ENCODE data around the gene CFH.

DNA sequence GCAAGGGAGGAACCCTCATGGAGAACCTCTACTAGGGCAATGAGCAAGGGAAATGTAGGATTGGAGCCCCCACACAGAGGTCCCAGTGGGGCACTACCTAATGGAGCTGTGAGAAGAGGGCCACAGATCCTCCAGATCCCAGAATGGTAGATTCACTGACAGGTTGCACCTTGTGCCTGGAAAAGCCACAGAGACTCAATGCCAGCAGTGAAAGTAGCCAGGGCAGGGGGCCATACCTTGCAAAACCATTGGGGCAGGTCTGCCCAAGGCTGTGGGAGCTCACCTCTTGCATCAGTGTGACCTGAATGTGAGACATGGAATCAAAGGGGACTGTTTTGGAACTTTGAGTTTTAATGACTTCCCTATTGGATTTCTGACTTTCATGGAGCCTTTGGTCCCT is 17.9 kb downstream of the CFH start:
- TF ChIP-seq, protein P1, sequence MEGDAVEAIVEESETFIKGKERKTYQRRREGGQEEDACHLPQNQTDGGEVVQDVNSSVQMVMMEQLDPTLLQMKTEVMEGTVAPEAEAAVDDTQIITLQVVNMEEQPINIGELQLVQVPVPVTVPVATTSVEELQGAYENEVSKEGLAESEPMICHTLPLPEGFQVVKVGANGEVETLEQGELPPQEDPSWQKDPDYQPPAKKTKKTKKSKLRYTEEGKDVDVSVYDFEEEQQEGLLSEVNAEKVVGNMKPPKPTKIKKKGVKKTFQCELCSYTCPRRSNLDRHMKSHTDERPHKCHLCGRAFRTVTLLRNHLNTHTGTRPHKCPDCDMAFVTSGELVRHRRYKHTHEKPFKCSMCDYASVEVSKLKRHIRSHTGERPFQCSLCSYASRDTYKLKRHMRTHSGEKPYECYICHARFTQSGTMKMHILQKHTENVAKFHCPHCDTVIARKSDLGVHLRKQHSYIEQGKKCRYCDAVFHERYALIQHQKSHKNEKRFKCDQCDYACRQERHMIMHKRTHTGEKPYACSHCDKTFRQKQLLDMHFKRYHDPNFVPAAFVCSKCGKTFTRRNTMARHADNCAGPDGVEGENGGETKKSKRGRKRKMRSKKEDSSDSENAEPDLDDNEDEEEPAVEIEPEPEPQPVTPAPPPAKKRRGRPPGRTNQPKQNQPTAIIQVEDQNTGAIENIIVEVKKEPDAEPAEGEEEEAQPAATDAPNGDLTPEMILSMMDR (IDR thresholded peaks at IDR 0.05; ENCODE audit: borderline replicate concordance, extremely low read depth, low read length, poor library complexity, severe bottlenecking): no peak
- TF ChIP-seq EZH2 (IDR thresholded peaks at IDR 0.05; ENCODE audit: borderline replicate concordance, low read depth, low read length, severe bottlenecking): no peak
